ENCODE results near the gene TACO1.

GRCh38 chr17:63600569-63601438, at the start of gene TACO1:
- TF ChIP-seq GATA3 (IDR thresholded peaks at IDR 0.05; ENCODE audit: low read depth, low read length) (no peak), GATA2 (IDR thresholded peaks at IDR 0.05; ENCODE audit: low read depth, low read length) (no peak)

Data from SH-SY5Y (cell line).